Activated T-helper 9 cell treated with anti-CD3 and anti-CD28 coated beads, Interleukin-2, amount 50 U/mL, for 16 hours (primary cell): Measurements from ENCODE around the gene PRSS50.
A peak's percentile ranks its signal among the peaks of the same experiment; 100 is the strongest.
"Not testable (repeated sequence)": the region's sequence is repeated elsewhere in the genome, so short reads cannot be mapped to it uniquely, and the experiment has no call there.

Source experiments
- DNase-seq: peaks from one replicate; pipeline ENCODE4 v3.0.0-alpha.2; 2020; ENCODE audit warnings: low read depth

PRSS50 gene

GRCh38 chr3:46708401-46709156 lies 9.1 kb downstream of the PRSS50 start:
- no peak for DNase-seq

GRCh38 chr3:46707601-46708011 lies 10.1 kb downstream of the PRSS50 start:
- DNase-seq = no peak

- DNase-seq = no peak
These were observed 10.7 kb downstream of the PRSS50 start for GRCh38 chr3:46706771-46707582.

- no peak for DNase-seq
These were observed 11.7 kb downstream of the PRSS50 start for GRCh38 chr3:46705751-46706552.

- DNase-seq = peak; percentile 39
These were observed 12.6 kb downstream of the PRSS50 start for GRCh38 chr3:46705022-46705530.

GRCh38 chr3:46704346-46704745 lies 13.3 kb downstream of the PRSS50 start:
- not testable (repeated sequence) for DNase-seq

- no peak for DNase-seq
These were observed 14.6 kb downstream of the PRSS50 start for GRCh38 chr3:46703013-46703520.

GRCh38 chr3:46702246-46703012 lies 15.2 kb downstream of the PRSS50 start:
- no peak for DNase-seq

- DNase-seq = no peak
These were observed 16.3 kb downstream of the PRSS50 start, which contains the start of gene TMIE for GRCh38 chr3:46701181-46701939. Gene TMIE, plus strand, starts transcription at chr3:46701392. Its CDS starts 96 bp downstream, at chr3:46701488.

- DNase-seq = no peak
These were observed 16.9 kb downstream of the PRSS50 start for GRCh38 chr3:46700772-46701171.

GRCh38 chr3:46699676-46700523 lies 17.8 kb downstream of the PRSS50 start:
- DNase-seq = no peak

- no peak for DNase-seq
These were observed 21.4 kb downstream of the PRSS50 start for GRCh38 chr3:46695962-46696894.

- DNase-seq = no peak
These were observed 22.3 kb downstream of the PRSS50 start for GRCh38 chr3:46695177-46695961.

- no peak for DNase-seq
These were observed 23.1 kb downstream of the PRSS50 start for GRCh38 chr3:46694520-46694919.

- peak; percentile 29 for DNase-seq
These were observed 23.8 kb downstream of the PRSS50 start for GRCh38 chr3:46693892-46694226.

- DNase-seq = peak; percentile 59
These were observed 24.4 kb downstream of the PRSS50 start, which contains the start of gene ALS2CL for GRCh38 chr3:46693038-46693891. Gene ALS2CL, minus strand, starts transcription at chr3:46693679. Its CDS starts 4,239 bp downstream, at chr3:46689440.
